ENCODE measurements around the gene TARBP1. TPM values are rescaled to one million over a fixed set of nuclear protein-coding genes. Genes with fewer than 3 reads are reported as not detected.

The TARBP1 gene
- total and polyA plus RNA-seq, 2 of the 8 experiments (the other 6 are each of a cell fraction or from before 2014, with no cell fraction given) = 21.9 to 32.3 TPM

GRCh38 chr1:234408757-234409156, 70.2 kb downstream of the TARBP1 start:
- Histone ChIP-seq H4K8ac (ENCODE audit: extremely low read depth, insufficient read depth, low read length) (no peak overlapping the region), H4K20me1 (replicated peaks in 1 of 2; ENCODE audit: control insufficient read depth in 1 of 2, insufficient read depth in 2 of 2, low read length in 2 of 2) (no peaks in the 10 kb centered on the region), H3K14ac (ENCODE audit: insufficient read length) (no peak overlapping the region), H3K79me1 (ENCODE audit: low read depth, low read length) (no peaks in the 10 kb centered on the region), H3K4me2 (ENCODE audit: insufficient read depth in 1 of 2, low read depth in 2 of 2, low read length in 2 of 2) (no peak overlapping the region), H3K56ac (replicated peaks; ENCODE audit: insufficient read length, low read depth, low read length) (no peak overlapping the region), H3K18ac (ENCODE audit: extremely low read depth, low read length) (no peak overlapping the region), H4K5ac (ENCODE audit: insufficient read length, low read depth, low read length) (no peak overlapping the region), H3K36me3 (ENCODE audit: control insufficient read depth in 2 of 4, insufficient read depth in 4 of 4, low read length in 3 of 4) (no peaks in the 10 kb centered on the region; a peak in 2 of 8 replicates), H3K4me1 (replicated peaks in 1 of 4; ENCODE audit: control insufficient read depth in 3 of 4, insufficient read depth in 4 of 4, low read length in 3 of 4) (no peaks in the 10 kb centered on the region), H4K91ac (replicated peaks; ENCODE audit: insufficient read length, low read length) (no peak overlapping the region), H3K79me2 (ENCODE audit: control insufficient read depth in 1 of 2, insufficient read depth in 2 of 2, low read length in 2 of 2) (no peaks in the 10 kb centered on the region), H3K9me3 (ENCODE audit: insufficient read depth in 2 of 2, low read depth in 1 of 2, low read length in 1 of 2) (no peaks in the 10 kb centered on the region), H2BK5ac (ENCODE audit: low read depth, low read length) (no peak overlapping the region), H3K27me3 (replicated peaks in 1 of 4; ENCODE audit: control insufficient read depth in 3 of 4, extremely low read depth in 1 of 4, insufficient read depth in 3 of 4, low read length in 3 of 4) (no peaks in the 10 kb centered on the region), H2AK5ac (ENCODE audit: low read depth, low read length) (no peak overlapping the region), H2BK120ac (replicated peaks; ENCODE audit: low read depth, low read length) (no peak overlapping the region), H3K9ac (replicated peaks in 1 of 4; ENCODE audit: extremely low read depth in 1 of 4, low read depth in 3 of 4, low read length in 3 of 4) (no peak overlapping the region), H2BK12ac (ENCODE audit: low read depth, low read length) (no peak overlapping the region), H3K4me3 (ENCODE audit: extremely low read depth in 1 of 4, insufficient read depth in 2 of 4, low read depth in 3 of 4, low read length in 4 of 4) (no peak overlapping the region), H2BK20ac (ENCODE audit: low read length) (no peak overlapping the region), H3K27ac (ENCODE audit: low read depth, low read length) (no peak overlapping the region), H2AFZ (ENCODE audit: low read length) (no peak overlapping the region), H2BK15ac (ENCODE audit: low read length) (no peak overlapping the region), H3K4ac (replicated peaks; ENCODE audit: insufficient read length, low read depth, low read length) (no peak overlapping the region), H3K23ac (ENCODE audit: insufficient read length) (no peak overlapping the region), H3K23me2 (ENCODE audit: low read depth, low read length) (no peaks in the 10 kb centered on the region)
- DNase-seq (ENCODE audit: low read depth in 1 of 2, low spot score in 2 of 2) = no peak
- WGBS, 2 experiments (ENCODE audit: extremely low coverage in 1 of 2, insufficient coverage in 1 of 2, insufficient read length in 1 of 2, insufficient replicate concordance in 2 of 2, low coverage in 1 of 2, low lambda C conversion rate in 2 of 2, missing lambda C conversion rate in 1 of 2) = 94% methylated on average over 9 of the region's 9 CpGs; no CpG with 5 or more reads in 1 of the 2 experiments
- POLR2A ChIA-PET (ENCODE audit: partially characterized antibody) = no interaction called here
- FAIRE-seq = no peak
- TF ChIP-seq SAP30 (IDR thresholded peaks at IDR 0.05; ENCODE audit: insufficient read depth, insufficient replicate concordance, low read length) (no peak), CEBPB (IDR thresholded peaks at IDR 0.05; ENCODE audit: low read depth, low read length) (no peak), ATF3 (IDR thresholded peaks at IDR 0.05; ENCODE audit: insufficient read depth, low read depth, low read length) (no peak), GABPA (IDR thresholded peaks at IDR 0.05; ENCODE audit: borderline replicate concordance, insufficient read depth, low read length) (no peak), YY1 (IDR thresholded peaks at IDR 0.05; ENCODE audit: low read depth, low read length) (no peak), CHD2 (IDR thresholded peaks at IDR 0.05; ENCODE audit: low read length) (no peak), POU5F1 (IDR thresholded peaks at IDR 0.05; ENCODE audit: low read depth, low read length) (no peak), BCL11A (IDR thresholded peaks at IDR 0.05; ENCODE audit: low read depth in 2 of 2, low read length in 2 of 2) (no peak), MAFK (IDR thresholded peaks at IDR 0.05; ENCODE audit: low read depth, low read length) (no peak), RAD21 (IDR thresholded peaks at IDR 0.05 in 1 of 2, conservative IDR thresholded peaks at IDR 0.05 in 1 of 2; ENCODE audit: low read depth in 2 of 2, low read length in 2 of 2) (no peak), EGR1 (IDR thresholded peaks at IDR 0.05; ENCODE audit: borderline replicate concordance, low read depth, low read length) (no peak)
- CTCF ChIA-PET (ENCODE audit: partially characterized antibody) = interaction anchor here (1.3 to 2.3 kb wide), 3 partner anchors 11 to 86 kb away, joined by 3 to 5 read pairs (median 4); no protein-coding TSS in a partner anchor
